Panc1 (cell line): ENCODE measurements around the gene NCAM2.

Experiments
- SIN3A ChIP-seq: IDR thresholded peaks from 2 replicates; pipeline ENCODE4 v1.6.1; 2012; ENCODE audit warnings: low read depth, mild to moderate bottlenecking, low read length, moderate library complexity, borderline replicate concordance; ENCODE audit not compliant: insufficient read depth
- TCF7L2 ChIP-seq: IDR thresholded peaks from 2 replicates; pipeline ENCODE4 v1.6.1; 2011; ENCODE audit warnings: mild to moderate bottlenecking, low read depth, low read length, inconsistent platforms
- TF ChIP-seq, protein P1 (sequence below): fragments of 450-650 bp; IDR thresholded peaks from 2 replicates; pipeline ENCODE4 v1.5.1; 2017; ENCODE audit warnings: mild to moderate bottlenecking

DNA sequence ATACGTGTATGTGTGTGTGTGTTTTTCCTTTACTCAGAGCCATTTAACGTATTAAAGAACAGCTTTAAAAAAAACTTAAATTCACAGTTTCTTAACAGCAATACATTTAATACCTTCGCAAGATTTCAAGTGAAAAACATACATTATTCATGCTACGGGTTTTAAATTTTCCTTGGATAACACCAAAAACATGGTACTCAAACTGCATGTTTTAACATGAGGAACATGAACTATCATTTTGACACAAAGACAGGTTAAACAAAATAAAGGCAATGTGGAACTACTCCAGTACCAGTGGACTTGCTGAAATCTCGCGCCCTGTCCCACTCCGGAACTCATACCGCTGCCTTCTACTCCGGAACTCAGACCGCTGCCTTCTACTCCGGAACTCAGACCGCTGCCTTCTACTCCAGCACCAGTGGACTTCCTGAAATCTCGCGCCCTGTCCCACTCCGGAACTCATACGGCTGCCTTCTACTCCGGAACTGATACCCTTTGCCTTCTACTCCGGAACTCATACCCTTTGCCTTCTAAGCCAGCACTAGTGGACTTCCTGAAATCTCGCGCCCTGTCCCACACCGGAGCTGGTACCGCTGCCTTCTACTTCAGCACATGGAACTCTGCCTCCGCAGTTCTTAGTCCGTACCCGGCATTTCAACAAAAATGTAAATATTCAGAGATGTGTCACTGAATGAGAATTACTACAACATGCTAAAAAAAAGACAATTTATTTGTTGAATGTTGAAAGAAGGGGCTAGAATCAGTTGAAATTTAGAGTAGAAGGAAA lies 148.6 kb downstream of the NCAM2 start:
- TF ChIP-seq, protein P1, sequence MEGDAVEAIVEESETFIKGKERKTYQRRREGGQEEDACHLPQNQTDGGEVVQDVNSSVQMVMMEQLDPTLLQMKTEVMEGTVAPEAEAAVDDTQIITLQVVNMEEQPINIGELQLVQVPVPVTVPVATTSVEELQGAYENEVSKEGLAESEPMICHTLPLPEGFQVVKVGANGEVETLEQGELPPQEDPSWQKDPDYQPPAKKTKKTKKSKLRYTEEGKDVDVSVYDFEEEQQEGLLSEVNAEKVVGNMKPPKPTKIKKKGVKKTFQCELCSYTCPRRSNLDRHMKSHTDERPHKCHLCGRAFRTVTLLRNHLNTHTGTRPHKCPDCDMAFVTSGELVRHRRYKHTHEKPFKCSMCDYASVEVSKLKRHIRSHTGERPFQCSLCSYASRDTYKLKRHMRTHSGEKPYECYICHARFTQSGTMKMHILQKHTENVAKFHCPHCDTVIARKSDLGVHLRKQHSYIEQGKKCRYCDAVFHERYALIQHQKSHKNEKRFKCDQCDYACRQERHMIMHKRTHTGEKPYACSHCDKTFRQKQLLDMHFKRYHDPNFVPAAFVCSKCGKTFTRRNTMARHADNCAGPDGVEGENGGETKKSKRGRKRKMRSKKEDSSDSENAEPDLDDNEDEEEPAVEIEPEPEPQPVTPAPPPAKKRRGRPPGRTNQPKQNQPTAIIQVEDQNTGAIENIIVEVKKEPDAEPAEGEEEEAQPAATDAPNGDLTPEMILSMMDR = no peak
- TF ChIP-seq TCF7L2 (no peak), SIN3A (no peak)
